Esophagus muscularis mucosa (tissue), 4 donors: Measurements from ENCODE around the gene GPR63. TPM values are rescaled to one million over a fixed set of nuclear protein-coding genes. Genes with fewer than 3 reads are reported as not detected.
A peak's percentile ranks its signal among the peaks of the same experiment; 100 is the strongest.

Source experiments
- DNase-seq: peaks from one replicate; pipeline ENCODE4 v3.0.0-alpha.2; 2017; ENCODE audit errors: extremely low spot score
- H3K27ac ChIP-seq, 4 donors: fragments of 200-600 bp; sonication (generic); replicated peaks in 1 of 4; 1 replicate in 3 of 4; 2 replicates in 1 of 4; pipeline ENCODE4 v1.5.1; 2016 to 2019; ENCODE audit warnings: mild to moderate bottlenecking in 1 of 4
- H3K27me3 ChIP-seq, 4 donors: fragments of 200-600 bp; sonication (generic); one replicate each; pipeline versions ENCODE4 v1.5.1 to v1.6.0; 2016 to 2019
- H3K36me3 ChIP-seq, 4 donors: fragments of 200-600 bp; sonication (generic); one replicate each; pipeline ENCODE4 v1.5.1; 2016 to 2019
- H3K4me1 ChIP-seq, 4 donors: fragments of 200-600 bp; sonication (generic); one replicate each; pipeline ENCODE4 v1.5.1; 2016 to 2019
- H3K4me3 ChIP-seq, 4 donors: fragments of 200-600 bp; sonication (generic); 1 replicate in 2 of 4; 2 replicates in 2 of 4; pipeline ENCODE4 v1.5.1; 2016 to 2019; ENCODE audit warnings: mild to moderate bottlenecking in 4 of 4, moderate library complexity in 1 of 4
- H3K9me3 ChIP-seq, 4 donors: fragments of 200-600 bp; sonication (generic); 1 replicate in 3 of 4; 2 replicates in 1 of 4; pipeline ENCODE4 v1.5.1; 2016 to 2019
- EP300 ChIP-seq: sonication (generic); formaldehyde crosslinking; IDR thresholded peaks from one replicate; pipeline ENCODE4 v1.6.1; 2017; ENCODE audit warnings: antibody characterized with exemption
- POLR2A ChIP-seq: fragments of 450-650 bp; IDR thresholded peaks from one replicate; pipeline ENCODE4 v1.6.1; 2017; ENCODE audit warnings: antibody characterized with exemption, moderate library complexity, mild to moderate bottlenecking, low read depth
- POLR2AphosphoS5 ChIP-seq, 2 donors: sonication (generic); formaldehyde crosslinking; IDR thresholded peaks; one replicate each; pipeline ENCODE4 v1.6.1; 2017; ENCODE audit warnings: antibody characterized with exemption in 2 of 2
- WGBS: methylation state at CpG from one replicate; pipeline ENCODE4 v1.1.5; 2018; 5-methylcytosine and 5-hydroxymethylcytosine counted together
- intact Hi-C: fragments of 100-400 bp; cut with DNase I; formaldehyde crosslinking; loops from one replicate; pipeline ENCODE4 v1.15.1; 2023
- total RNA-seq, 4 donors: library from RNA; depleted of rRNA; stranded (reverse); fragments of >200 nt; gene quantifications; one replicate each; pipeline versions ENCODE4 v1.1.0 to v1.2.1, GENCODE V29; 2016
- TF ChIP-seq, protein P1 (sequence below), 3 experiments: fragments of 200-600 bp in 2 of 3; fragments of 450-650 bp in 1 of 3; sonication (generic) in 2 of 3; IDR thresholded peaks; one replicate each; pipeline ENCODE4 v1.5.1; 2017 to 2019; ENCODE audit warnings: antibody characterized with exemption in 3 of 3, mild to moderate bottlenecking in 2 of 3, moderate library complexity in 1 of 3

Gene GPR63
- total RNA-seq, 4 donors from 2014 or later, result 0.83 to 2.0 (median 0.93) TPM

DNA sequence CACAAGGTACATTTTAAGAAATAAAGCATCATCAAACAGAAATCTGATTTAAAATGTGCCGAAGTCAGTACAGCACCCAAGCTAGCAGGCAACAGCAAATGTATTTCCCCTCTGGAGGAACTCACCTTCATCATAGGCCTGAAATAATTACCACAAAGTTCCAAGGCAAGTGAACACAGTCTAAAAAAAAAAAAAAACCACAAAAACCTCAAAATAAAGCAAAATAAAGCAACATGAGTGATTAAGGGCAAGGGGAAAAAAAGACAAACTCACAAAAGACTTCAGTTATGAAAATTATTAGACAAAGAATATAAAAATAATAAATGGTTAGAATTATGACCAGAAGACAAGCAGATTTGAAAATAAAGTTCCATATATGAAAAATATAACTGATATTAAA, 10.4 kb downstream of the GPR63 start:
- 96% methylated on average over 1 of the region's 1 CpG for WGBS
- Histone ChIP-seq H3K27ac (no peak overlapping the region), H3K4me1 (no peaks in the 10 kb centered on the region), H3K9me3 (no peaks in the 10 kb centered on the region), H3K27me3 (no peaks in the 10 kb centered on the region), H3K4me3 (no peak overlapping the region), H3K36me3 (no peaks in the 10 kb centered on the region)
- DNase-seq, result no peak
- TF ChIP-seq POLR2A, result no peak
- TF ChIP-seq, protein P1, sequence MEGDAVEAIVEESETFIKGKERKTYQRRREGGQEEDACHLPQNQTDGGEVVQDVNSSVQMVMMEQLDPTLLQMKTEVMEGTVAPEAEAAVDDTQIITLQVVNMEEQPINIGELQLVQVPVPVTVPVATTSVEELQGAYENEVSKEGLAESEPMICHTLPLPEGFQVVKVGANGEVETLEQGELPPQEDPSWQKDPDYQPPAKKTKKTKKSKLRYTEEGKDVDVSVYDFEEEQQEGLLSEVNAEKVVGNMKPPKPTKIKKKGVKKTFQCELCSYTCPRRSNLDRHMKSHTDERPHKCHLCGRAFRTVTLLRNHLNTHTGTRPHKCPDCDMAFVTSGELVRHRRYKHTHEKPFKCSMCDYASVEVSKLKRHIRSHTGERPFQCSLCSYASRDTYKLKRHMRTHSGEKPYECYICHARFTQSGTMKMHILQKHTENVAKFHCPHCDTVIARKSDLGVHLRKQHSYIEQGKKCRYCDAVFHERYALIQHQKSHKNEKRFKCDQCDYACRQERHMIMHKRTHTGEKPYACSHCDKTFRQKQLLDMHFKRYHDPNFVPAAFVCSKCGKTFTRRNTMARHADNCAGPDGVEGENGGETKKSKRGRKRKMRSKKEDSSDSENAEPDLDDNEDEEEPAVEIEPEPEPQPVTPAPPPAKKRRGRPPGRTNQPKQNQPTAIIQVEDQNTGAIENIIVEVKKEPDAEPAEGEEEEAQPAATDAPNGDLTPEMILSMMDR (IDR thresholded peaks at IDR 0.05), result no peak
- TF ChIP-seq POLR2AphosphoS5 (IDR thresholded peaks at IDR 0.05), result no peak
- no peak for TF ChIP-seq EP300
- intact Hi-C loops, result no loop called here

DNA sequence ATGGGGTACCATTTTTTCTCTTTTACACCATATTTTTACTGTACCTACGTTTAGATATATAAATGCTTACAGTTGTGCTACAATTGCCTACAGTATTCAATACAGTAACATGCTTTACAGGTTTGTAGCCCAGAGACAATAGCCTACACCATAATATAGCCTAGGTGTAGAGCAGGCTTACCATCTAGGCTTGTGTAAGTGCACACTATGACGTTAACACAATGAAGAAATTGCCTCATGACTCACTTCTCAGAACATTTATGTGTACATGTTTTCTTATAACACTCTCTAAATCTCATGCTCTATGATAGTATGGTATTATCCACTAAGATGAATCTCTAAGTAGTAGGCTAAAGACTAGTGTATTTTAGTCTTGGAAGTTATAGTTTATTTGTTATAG, 13.5 kb downstream of the GPR63 start:
- Histone ChIP-seq H3K27ac (no peak overlapping the region), H3K4me1 (no peaks in the 10 kb centered on the region), H3K27me3 (no peaks in the 10 kb centered on the region), H3K36me3 (no peaks in the 10 kb centered on the region), H3K4me3 (no peak overlapping the region), H3K9me3 (no peaks in the 10 kb centered on the region)
- intact Hi-C loops, result no loop called here
- DNase-seq, result no peak
- 89% methylated on average over 2 of the region's 2 CpGs for WGBS
- no peak for TF ChIP-seq EP300
- TF ChIP-seq POLR2A, result no peak
- TF ChIP-seq, protein P1 (IDR thresholded peaks at IDR 0.05), result no peak
- TF ChIP-seq POLR2AphosphoS5 (IDR thresholded peaks at IDR 0.05), result no peak

DNA sequence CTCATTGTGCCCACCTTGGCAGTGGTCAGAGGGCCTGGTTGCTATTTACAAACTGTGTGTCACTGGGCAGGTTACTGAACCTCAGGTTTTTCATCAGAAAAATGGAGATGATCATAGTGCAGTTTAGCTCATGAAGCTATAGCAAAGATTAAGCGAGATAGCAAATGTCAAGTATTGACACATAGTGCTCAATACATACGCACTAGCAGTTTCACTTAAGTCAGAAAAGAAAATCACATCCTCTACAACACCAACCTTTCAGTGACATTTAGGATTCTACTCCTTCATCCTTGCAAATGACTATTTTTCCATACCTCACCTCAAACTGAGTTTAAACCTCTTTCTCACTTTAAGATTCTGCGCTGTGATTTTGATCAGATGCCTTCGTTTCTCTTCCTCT, 16.2 kb downstream of the GPR63 start:
- intact Hi-C loops, result no loop called here
- no peak for TF ChIP-seq POLR2A
- TF ChIP-seq POLR2AphosphoS5 (IDR thresholded peaks at IDR 0.05), result no peak
- TF ChIP-seq EP300, result no peak
- TF ChIP-seq, protein P1 (IDR thresholded peaks at IDR 0.05), result no peak

DNA sequence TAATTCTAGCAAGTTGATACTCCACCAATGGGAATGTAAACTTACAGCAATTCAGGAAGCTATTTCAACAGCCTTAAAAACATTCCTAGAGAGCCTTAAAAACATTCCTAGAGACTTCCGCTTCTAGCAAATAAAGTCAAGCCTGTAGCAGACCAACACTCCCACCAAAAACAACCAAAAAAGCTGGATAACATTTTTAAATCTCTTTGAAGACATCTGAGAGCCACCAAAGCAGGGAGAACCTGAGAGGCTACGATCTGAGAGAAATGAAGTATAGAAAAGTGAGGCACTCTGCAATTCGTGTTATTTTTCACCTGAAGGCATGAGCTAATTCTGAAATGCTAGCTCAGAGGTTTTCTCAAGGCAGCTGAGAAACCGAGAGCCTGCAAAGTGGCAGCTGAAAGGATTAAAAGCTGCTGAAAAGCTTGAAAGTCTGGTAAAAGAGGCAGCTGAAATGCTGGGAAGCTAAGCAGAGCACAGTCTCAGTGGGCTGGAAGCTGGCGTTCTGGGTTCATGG, 20.9 kb downstream of the GPR63 start:
- Histone ChIP-seq H3K27ac (no peak overlapping the region), H3K9me3 (no peaks in the 10 kb centered on the region), H3K4me3 (peak overlapping the region in 1 of 4 donors; percentile 14), H3K36me3 (no peaks in the 10 kb centered on the region), H3K4me1 (peaks cover 0 to 9% (median 3%) of the 10 kb centered on the region in 4 donors), H3K27me3 (no peaks in the 10 kb centered on the region)
- no peak for DNase-seq
- intact Hi-C loops, result no loop called here
- 28% methylated on average over 5 of the region's 5 CpGs for WGBS
- no peak for TF ChIP-seq EP300
- no peak for TF ChIP-seq POLR2A
- TF ChIP-seq, protein P1 (IDR thresholded peaks at IDR 0.05), result no peak
- TF ChIP-seq POLR2AphosphoS5 (IDR thresholded peaks at IDR 0.05), result no peak

More for the DNA sequence above, 16.2 kb downstream of the GPR63 start:
- Histone ChIP-seq H3K27ac (no peak overlapping the region), H3K27me3 (no peaks in the 10 kb centered on the region), H3K9me3 (no peaks in the 10 kb centered on the region), H3K4me3 (no peak overlapping the region), H3K4me1 (peaks cover 0 to 7% (median 2%) of the 10 kb centered on the region in 4 donors), H3K36me3 (no peaks in the 10 kb centered on the region)
- 93% methylated on average over 4 of the region's 4 CpGs for WGBS
- DNase-seq, result no peak

DNA sequence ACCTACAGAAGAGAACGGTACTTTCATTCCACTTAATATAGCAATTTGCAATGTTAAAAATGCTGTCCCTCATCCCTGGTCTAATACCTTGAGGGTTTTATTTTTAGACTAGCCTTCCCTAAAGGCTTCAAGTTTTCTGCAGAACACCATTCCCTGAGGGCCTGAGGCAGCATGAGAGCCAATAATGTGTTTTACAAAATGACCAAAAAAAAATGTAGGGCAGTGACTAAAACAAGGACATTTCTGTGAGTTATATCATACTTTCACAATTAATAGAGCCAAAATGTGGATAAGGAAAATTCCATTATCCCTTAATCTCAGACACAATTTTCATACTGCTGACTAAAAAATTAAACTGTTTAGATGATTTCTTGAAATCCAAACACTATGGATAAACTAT, 22.7 kb downstream of the GPR63 start:
- Histone ChIP-seq H3K9me3 (no peaks in the 10 kb centered on the region), H3K4me1 (peaks cover 0 to 10% (median 4%) of the 10 kb centered on the region in 4 donors), H3K36me3 (no peaks in the 10 kb centered on the region), H3K4me3 (no peak overlapping the region), H3K27me3 (no peaks in the 10 kb centered on the region), H3K27ac (no peak overlapping the region)
- TF ChIP-seq POLR2AphosphoS5 (IDR thresholded peaks at IDR 0.05) (no peak), POLR2A (no peak), EP300 (no peak)
- TF ChIP-seq, protein P1 (IDR thresholded peaks at IDR 0.05), result no peak
- no peak for DNase-seq
- 75% methylated on average over 1 of the region's 1 CpG for WGBS
- intact Hi-C loops, result no loop called here
